ENCODE measurements around the gene MTM1.

MTM1 gene

GRCh38 chrX:150719621-150720020, 151.2 kb downstream of the MTM1 start:
- in situ Hi-C loops (cut with MboI; ENCODE audit: low pct_unique_long_range_greater_than_20kb, low sequenced_read_pairs, unreplicated experiment), result loop anchor here (25.0 kb wide), 1 partner anchor 757 kb away; no protein-coding TSS in a partner anchor
- no peak for TF ChIP-seq CTCF (IDR thresholded peaks at IDR 0.05; ENCODE audit: extremely low read depth, insufficient read depth, missing control alignments)
- DNase-seq (ENCODE audit: low spot score), result no peak
